ENCODE measurements around the gene UPP1. TPM values are rescaled to one million over a fixed set of nuclear protein-coding genes. Genes with fewer than 3 reads are reported as not detected.

UPP1 gene
- total and polyA plus RNA-seq, 2 donors (not counting 1 experiment from before 2014, with no cell fraction given): 5.8 to 8.0 TPM

DNA sequence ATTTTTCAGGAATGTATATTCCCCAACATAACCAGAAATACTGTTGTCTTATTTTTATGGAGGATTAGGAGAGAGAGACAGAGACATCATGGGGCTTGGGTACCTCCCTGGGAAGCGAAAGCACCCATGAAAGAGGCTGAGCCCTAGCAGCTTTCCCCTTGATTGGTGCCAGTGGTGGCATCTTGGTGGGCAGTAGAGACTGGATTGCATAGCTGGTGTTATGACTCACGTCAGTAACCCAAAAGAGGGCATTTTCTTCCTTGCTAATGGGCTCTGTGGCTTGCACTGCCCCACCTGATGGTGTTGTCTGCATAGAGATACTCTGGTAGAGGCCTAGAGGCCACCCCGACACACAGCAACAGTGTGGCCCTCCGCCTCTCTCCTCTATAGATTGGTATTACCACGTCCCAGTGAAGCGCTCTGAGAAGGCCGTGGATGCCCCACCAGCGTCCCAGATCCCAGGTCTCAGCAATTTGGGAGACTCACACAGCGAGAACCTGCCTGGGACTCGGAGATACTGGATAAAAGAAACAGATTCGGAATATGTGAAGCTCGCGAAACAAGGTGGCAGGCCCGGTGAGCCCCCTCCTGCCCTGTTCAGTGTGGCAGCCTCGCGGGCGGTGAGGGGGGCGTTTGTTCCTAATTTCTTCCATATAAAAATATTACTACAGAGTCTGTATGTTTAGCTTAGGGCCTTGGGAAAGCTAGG is 48.0 kb upstream of the UPP1 start:
- no peak for DNase-seq
- CTCF ChIA-PET: no interaction called here
- H3K4me1 Mint-ChIP-seq: peaks cover 5% of the 10 kb centered on the region

GRCh38 chr7:48041653-48041970 is 47.5 kb upstream of the UPP1 start:
- 100% methylated on average over 2 of the region's 3 CpGs for WGBS (ENCODE audit: insufficient coverage)
- POLR2A ChIA-PET: no interaction called here
- intact Hi-C loops (cut with micrococcal nuclease): no loop called here

More for the DNA sequence above, 48.0 kb upstream of the UPP1 start:
- H3K27ac Mint-ChIP-seq: no peak overlapping the region
- Histone ChIP-seq H3K79me2 (ENCODE audit: control insufficient read depth, insufficient read depth, low read length) (no peaks in the 10 kb centered on the region), H3K36me3 (replicated peaks in 1 of 2; ENCODE audit: control extremely low read depth in 1 of 2, control insufficient read depth in 1 of 2, extremely low read depth in 1 of 2, insufficient read depth in 2 of 2, low read length in 1 of 2) (no peaks in the 10 kb centered on the region), H4K20me1 (ENCODE audit: control insufficient read depth, insufficient read depth, low read length, poor library complexity, severe bottlenecking) (no peaks in the 10 kb centered on the region), H2AFZ (ENCODE audit: insufficient read depth, low read depth, low read length, poor library complexity, severe bottlenecking) (no peak overlapping the region), H3K4me2 (replicated peaks; ENCODE audit: low read depth, low read length, poor library complexity, severe bottlenecking) (no peak overlapping the region), H3K27me3 (replicated peaks in 1 of 4; ENCODE audit: control extremely low read depth in 1 of 4, control insufficient read depth in 3 of 4, insufficient read depth in 4 of 4, low read length in 3 of 4) (peaks cover 0 to 14% (median 1%) of the 10 kb centered on the region in 4 experiments), H3K4me3 (ENCODE audit: control extremely low read depth in 1 of 5, extremely low read depth in 1 of 5, insufficient read depth in 1 of 5, low read depth in 2 of 5, low read length in 4 of 5) (no peak overlapping the region), H3K4me1 (ENCODE audit: control insufficient read depth in 2 of 2, insufficient read depth in 2 of 2, low read length in 2 of 2) (peaks cover 2% of the 10 kb centered on the region in 2 donors), H3K27ac (ENCODE audit: low read length in 2 of 2) (no peak overlapping the region), H3K9ac (ENCODE audit: low read length) (no peak overlapping the region), H3K9me3 (ENCODE audit: control extremely low read depth in 1 of 3, control insufficient read depth in 2 of 3, insufficient read depth in 1 of 3, low read length in 2 of 3) (peaks cover 0 to 1% (median 0%) of the 10 kb centered on the region in 3 donors)
- POLR2A ChIA-PET: no interaction called here
- intact Hi-C loops (cut with micrococcal nuclease): no loop called here
- ATAC-seq (ENCODE audit: low read depth): no peak
- 96% methylated on average over 11 of the region's 18 CpGs for WGBS (ENCODE audit: insufficient coverage)
- H3K27me3 Mint-ChIP-seq: peaks cover 7% of the 10 kb centered on the region
- TF ChIP-seq EZH2 (IDR thresholded peaks at IDR 0.05; ENCODE audit: borderline replicate concordance, insufficient read depth, low read depth, low read length, poor library complexity, severe bottlenecking) (no peak), CTCF (IDR thresholded peaks at IDR 0.05) (no peak)
- H3K9me3 Mint-ChIP-seq (ENCODE audit: insufficient read depth): no peaks in the 10 kb centered on the region
- no peak overlapping the region for H3K4me3 Mint-ChIP-seq

More at GRCh38 chr7:48041653-48041970, 47.5 kb upstream of the UPP1 start:
- Histone ChIP-seq H3K4me3 (ENCODE audit: control extremely low read depth in 1 of 5, extremely low read depth in 1 of 5, insufficient read depth in 1 of 5, low read depth in 2 of 5, low read length in 4 of 5) (no peak overlapping the region), H3K27me3 (replicated peaks in 1 of 4; ENCODE audit: control extremely low read depth in 1 of 4, control insufficient read depth in 3 of 4, insufficient read depth in 4 of 4, low read length in 3 of 4) (peaks cover 0 to 8% (median 0%) of the 10 kb centered on the region in 4 experiments), H2AFZ (ENCODE audit: insufficient read depth, low read depth, low read length, poor library complexity, severe bottlenecking) (no peak overlapping the region), H4K20me1 (ENCODE audit: control insufficient read depth, insufficient read depth, low read length, poor library complexity, severe bottlenecking) (no peaks in the 10 kb centered on the region), H3K9ac (ENCODE audit: low read length) (no peak overlapping the region), H3K79me2 (ENCODE audit: control insufficient read depth, insufficient read depth, low read length) (no peaks in the 10 kb centered on the region), H3K4me2 (replicated peaks; ENCODE audit: low read depth, low read length, poor library complexity, severe bottlenecking) (no peak overlapping the region), H3K9me3 (ENCODE audit: control extremely low read depth in 1 of 3, control insufficient read depth in 2 of 3, insufficient read depth in 1 of 3, low read length in 2 of 3) (no peaks in the 10 kb centered on the region), H3K36me3 (replicated peaks in 1 of 2; ENCODE audit: control extremely low read depth in 1 of 2, control insufficient read depth in 1 of 2, extremely low read depth in 1 of 2, insufficient read depth in 2 of 2, low read length in 1 of 2) (no peaks in the 10 kb centered on the region), H3K4me1 (ENCODE audit: control insufficient read depth in 2 of 2, insufficient read depth in 2 of 2, low read length in 2 of 2) (no peaks in the 10 kb centered on the region), H3K27ac (ENCODE audit: low read length in 2 of 2) (no peak overlapping the region)
- TF ChIP-seq CTCF (IDR thresholded peaks at IDR 0.05) (no peak), EZH2 (IDR thresholded peaks at IDR 0.05; ENCODE audit: borderline replicate concordance, insufficient read depth, low read depth, low read length, poor library complexity, severe bottlenecking) (no peak)
- Mint-ChIP-seq H3K27ac (no peak overlapping the region), H3K27me3 (peaks cover 6% of the 10 kb centered on the region), H3K9me3 (ENCODE audit: insufficient read depth) (no peaks in the 10 kb centered on the region), H3K4me3 (no peak overlapping the region), H3K4me1 (peaks cover 3% of the 10 kb centered on the region)
- ATAC-seq (ENCODE audit: low read depth) (no peak), DNase-seq (no peak)
- CTCF ChIA-PET: no interaction called here

Measured in B cell (primary cell).